Stimulated activated CD8-positive, alpha-beta memory T cell treated with anti-CD3 and anti-CD28 coated beads, Interleukin-2, amount 100 ng/mL, for 1 hour (primary cell): Measurements from ENCODE around the gene PBRM1.

Experiments used
- DNase-seq, 2 donors: peaks; one replicate each; pipeline ENCODE4 v3.0.0-alpha.2; 2020; ENCODE audit warnings: low read depth in 2 of 2

PBRM1 gene

DNA sequence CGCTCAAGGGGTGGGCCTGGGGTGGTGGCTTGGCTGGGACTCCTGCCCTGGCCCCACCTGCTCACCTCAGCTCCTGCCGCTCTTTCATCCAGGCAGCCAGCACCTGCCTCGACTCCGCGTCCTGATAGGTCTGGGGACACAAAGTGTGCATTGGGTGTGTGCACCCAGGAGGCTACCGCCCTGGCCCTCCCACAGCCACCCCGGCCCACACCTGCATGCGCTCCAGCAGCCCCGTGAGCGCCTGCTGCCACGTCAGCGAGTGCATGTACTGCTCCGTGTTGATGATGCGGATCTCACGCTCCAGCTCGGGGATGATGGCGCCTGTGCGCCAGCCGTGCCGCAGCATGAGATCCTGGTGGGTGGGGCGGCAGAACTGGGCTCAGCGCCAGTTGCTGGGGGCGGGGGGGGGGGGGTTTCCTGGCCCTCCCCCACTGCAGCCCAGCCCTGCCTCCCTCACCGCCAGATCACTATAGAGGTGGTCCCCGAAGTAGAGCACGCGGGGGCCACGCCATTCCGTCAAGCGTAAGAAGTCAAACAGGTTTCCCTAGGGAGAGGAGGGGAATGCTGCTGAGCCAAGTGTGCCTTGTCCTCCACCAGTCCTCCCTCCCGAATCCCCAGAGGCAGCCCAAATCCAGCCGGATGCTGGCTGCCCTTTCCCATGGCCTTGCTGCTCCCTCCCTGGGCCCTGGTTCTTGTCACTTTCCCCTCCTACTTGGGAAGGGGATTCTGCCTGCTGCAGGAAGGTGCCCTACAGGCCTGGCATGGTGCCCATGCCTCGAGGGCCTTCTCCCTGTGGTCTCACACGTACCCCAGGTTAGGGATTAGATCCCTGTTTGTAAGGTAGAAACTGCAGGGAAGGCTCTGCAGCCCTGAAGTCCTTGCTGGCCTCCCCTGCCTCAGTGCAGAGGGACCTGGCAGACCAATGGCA, 160.7 kb downstream of the PBRM1 start:
- DNase-seq, result no peak

DNA sequence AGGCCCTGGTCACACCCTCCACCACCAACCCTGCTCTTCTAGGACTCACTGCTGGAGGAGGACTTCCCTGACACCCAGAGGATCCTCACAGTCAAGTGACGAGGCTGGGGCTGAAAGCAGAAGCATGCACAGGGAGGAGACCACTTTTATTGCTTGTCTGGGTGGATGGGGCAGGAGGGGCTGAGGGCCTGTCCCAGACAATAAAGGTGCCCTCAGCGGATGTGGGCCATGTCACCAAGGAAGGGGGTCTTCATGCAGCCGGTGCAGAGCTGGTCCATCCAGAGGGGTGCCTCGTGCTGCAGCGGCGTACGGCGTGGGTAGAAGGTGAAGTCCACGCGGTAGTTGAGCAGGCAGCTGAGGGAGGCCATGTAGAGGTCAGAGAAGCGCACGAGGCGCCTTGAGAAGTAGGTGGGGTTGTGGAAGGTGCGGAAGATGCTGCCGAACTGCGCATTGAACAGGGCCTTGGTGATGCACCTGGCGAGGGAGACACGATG, 161.4 kb downstream of the PBRM1 start:
- no peak for DNase-seq

DNA sequence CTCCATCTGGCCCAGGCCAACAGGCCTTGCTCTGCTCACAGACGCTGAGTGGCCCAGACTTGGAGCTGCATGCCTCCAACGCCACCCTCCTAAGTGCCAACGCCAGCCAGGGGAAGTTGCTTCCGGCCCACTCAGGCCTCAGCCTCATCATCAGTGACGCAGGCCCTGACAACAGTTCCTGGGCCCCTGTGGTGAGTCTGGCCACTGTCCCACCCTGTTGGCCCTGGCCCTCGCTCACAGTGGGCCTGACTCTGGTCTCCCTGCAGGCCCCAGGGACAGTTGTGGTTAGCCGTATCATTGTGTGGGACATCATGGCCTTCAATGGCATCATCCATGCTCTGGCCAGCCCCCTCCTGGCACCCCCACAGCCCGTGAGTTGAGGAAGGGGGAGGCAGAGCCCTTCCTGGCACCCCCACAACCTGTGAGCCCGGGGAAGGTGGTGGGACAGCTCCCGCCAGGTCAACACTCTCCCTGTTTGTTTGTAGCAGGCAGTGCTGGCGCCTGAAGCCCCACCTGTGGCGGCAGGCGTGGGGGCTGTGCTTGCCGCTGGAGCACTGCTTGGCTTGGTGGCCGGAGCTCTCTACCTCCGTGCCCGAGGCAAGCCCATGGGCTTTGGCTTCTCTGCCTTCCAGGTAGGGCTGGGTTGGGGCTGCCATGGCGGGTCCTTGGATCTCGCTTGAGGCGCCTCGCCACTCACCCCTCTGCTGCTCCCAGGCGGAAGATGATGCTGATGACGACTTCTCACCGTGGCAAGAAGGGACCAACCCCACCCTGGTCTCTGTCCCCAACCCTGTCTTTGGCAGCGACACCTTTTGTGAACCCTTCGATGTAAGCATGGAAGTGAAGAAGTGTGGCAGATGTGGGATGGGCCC, 162.1 kb downstream of the PBRM1 start:
- no peak for DNase-seq

DNA sequence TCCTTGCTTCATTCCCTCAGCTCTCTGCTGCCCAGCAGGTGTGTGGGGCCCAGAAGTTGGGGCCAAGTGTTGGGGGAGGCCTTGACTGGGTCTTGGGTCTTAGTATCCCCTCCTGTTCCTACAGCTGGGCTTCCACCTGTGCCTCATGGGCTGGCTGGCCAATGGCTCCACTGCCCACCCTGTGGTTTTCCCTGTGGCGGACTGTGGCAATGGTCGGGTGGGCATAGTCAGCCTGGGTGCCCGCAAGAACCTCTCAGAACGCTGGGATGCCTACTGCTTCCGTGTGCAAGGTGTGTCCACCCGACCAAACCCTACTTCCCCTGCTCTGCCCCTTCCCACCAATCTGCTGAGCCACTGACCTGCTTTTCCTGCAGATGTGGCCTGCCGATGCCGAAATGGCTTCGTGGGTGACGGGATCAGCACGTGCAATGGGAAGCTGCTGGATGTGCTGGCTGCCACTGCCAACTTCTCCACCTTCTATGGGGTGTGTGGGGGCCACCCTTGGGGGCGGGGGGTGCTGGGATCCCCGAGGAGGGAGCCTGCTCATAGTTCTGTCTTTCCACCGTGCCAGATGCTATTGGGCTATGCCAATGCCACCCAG, 163.0 kb downstream of the PBRM1 start:
- no peak for DNase-seq

DNA sequence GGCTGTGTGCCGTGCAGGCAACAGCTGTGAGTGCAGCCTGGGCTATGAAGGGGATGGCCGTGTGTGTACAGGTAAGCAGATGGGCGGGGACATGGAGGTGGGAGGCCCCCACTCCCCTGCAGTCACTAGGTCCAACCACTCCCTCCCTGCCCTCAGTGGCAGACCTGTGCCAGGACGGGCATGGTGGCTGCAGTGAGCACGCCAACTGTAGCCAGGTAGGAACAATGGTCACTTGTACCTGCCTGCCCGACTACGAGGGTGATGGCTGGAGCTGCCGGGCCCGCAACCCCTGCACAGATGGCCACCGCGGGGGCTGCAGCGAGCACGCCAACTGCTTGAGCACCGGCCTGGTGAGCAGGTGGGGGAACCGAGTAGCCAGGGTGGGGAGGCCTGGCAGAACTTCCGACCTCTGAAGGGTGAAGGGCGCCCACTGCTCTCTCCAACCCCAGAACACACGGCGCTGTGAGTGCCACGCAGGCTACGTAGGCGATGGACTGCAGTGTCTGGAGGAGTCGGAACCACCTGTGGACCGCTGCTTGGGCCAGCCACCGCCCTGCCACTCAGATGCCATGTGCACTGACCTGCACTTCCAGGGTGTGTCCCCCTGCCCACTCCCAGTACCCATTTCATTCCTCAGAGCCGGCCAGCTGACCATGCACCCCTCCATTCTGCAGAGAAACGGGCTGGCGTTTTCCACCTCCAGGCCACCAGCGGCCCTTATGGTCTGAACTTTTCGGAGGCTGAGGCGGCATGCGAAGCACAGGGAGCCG, 163.6 kb downstream of the PBRM1 start:
- no peak for DNase-seq

DNA sequence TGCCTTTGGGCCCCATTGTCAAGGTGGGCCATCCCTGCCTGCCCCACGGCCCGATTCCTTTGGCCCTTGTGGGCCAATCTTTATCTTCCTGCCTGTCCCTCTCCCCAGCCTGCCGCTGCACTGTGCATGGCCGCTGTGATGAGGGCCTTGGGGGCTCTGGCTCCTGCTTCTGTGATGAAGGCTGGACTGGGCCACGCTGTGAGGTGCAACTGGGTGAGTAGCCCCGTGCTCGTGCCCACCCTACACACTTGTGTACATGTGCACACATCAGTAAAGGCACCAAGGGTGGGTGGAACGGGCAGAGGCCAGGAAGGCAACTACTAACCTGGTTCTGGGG, 164.3 kb downstream of the PBRM1 start:
- no peak for DNase-seq

DNA sequence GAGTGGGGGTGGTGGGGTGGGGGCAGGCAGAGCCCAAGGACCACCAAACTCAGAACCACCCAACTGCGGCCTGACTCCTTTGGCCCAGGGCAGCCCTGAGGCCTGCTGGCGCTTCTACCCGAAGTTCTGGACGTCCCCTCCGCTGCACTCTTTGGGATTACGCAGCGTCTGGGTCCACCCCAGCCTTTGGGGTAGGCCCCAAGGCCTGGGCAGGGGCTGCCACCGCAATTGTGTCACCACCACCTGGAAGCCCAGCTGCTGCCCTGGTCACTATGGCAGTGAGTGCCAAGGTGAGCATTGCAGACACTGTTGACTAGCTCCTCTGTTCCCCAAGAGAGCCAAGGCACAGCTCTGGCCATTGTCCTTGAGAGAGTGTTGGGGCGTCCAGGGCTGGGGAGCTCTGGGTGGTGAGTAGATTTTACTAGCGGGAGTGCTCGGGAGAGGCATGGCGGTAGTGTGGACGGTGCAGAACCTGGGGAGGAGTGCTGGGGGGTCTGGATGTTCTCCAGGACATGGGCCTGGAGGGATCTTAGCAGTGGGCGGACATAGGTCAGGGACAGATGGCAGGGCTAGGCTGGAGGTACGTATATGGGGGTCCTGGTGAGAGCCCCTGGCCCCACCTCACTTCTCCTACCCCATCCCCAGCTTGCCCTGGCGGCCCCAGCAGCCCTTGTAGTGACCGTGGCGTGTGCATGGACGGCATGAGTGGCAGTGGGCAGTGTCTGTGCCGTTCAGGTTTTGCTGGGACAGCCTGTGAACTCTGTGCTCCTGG, 164.8 kb downstream of the PBRM1 start:
- DNase-seq, result no peak

DNA sequence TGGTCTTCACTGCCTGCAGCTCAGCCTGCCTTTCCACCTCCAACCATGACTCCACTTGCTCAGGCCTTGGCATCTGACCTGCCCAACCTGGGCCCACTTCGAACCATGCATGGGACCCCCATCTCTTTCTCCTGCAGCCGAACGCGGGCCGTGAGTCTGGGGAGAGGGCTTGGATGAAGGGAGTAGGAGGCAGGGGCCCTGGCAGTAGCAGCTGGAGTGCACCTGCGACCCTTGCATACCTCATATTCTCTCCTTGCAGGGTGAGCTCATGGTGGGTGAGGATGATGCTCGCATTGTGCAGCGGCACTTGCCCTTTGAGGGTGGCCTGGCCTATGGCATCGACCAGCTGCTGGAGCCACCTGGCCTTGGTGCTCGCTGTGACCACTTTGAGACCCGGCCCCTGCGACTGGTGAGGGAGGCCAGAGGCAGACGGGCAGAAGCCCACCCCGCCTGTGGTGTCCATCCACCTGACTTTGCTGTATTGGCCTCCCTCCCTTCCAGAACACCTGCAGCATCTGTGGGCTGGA, 165.5 kb downstream of the PBRM1 start:
- no peak for DNase-seq

DNA sequence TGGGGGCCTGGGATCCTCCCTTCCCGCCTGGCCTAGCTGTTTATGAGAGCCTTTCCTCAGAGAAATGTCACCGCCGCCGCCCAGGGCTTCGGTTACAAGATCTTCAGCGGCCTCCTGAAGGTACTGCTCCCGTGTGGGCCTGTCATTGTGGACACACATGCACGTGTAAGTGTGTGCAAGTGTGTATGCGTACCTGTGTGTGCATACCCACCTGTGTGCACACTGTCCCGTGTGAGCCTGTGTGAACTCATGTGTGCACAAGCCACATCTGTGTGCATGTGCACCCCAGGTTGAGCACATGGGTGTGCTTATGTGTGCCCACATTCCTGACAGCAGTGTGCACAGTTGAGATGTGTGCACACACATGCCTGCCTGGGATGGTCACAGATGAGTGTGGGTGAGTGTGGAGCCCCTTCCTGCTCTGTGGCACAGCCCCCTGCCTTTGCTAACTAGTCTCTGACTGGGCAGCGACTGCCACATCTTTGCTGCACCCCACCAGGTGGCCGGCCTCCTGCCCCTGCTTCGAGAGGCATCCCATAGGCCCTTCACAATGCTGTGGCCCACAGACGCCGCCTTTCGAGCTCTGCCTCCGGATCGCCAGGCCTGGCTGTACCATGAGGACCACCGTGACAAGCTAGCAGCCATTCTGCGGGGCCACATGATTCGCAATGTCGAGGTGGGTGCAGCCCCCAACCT, 166.1 kb downstream of the PBRM1 start:
- DNase-seq, result no peak

DNA sequence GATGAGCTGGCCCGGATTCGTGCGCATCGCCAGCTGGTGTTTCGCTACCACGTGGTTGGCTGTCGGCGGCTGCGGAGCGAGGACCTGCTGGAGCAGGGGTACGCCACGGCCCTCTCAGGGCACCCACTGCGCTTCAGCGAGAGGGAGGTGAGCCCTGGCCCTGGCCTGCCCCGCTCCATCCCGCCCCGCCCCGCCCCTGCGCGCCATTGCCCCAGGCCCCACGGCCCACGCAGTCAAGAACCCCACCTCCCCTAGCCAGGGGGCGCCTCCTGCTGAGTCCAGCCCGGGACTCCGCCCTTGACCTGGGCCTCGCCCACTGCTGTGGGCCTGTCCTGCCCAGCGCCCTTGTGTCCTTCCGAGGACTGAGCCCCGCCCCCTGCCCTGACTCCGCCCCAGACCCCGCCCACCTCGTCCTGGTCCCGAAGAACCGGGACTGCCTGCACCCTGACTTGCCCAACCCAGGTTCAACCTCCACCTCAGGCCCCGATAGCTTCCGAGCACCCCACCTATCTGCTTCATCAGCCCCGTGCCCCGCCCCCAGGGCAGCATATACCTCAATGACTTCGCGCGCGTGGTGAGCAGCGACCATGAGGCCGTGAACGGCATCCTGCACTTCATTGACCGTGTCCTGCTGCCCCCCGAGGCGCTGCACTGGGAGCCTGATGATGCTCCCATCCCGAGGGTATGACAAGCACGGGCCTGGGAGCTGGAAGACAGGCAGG, 166.8 kb downstream of the PBRM1 start:
- no peak for DNase-seq

DNA sequence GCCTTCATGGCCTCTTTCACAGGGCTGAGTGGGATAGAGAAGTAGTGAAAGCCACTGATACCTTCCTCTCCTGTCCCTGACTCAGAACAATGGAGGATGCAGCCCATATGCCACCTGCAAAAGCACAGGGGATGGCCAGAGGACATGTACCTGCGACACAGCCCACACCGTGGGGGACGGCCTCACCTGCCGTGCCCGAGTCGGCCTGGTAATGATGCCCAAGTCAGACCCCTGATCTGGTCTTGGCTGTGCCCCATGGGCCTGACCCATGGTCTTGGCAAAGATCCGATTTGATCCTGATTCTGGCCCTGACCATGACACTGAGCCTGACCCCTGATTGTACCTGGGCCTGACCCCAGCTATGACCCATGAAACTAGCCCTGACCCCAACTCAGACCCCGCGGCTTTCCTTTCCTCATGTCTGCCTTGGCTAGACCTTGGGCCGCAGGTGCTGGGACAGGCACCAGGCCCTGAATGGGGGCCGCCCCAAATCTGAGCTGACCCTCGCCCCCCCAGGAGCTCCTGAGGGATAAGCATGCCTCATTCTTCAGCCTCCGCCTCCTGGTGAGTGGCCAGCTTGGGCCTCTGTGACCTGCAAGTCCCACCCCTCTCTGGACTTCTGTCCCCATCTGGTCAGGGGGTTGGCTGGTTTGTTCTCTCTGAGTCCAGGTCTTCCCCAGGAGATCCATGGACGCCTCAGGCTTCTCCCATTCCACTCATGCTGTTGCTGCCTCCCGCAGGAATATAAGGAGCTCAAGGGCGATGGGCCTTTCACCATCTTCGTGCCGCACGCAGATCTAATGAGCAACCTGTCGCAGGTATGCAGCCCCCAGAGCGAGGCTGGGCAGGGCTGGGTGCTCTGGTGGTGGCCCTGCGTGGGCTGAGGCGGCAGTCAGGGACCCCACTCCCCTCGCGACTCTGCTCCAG, 167.7 kb downstream of the PBRM1 start:
- no peak for DNase-seq

DNA sequence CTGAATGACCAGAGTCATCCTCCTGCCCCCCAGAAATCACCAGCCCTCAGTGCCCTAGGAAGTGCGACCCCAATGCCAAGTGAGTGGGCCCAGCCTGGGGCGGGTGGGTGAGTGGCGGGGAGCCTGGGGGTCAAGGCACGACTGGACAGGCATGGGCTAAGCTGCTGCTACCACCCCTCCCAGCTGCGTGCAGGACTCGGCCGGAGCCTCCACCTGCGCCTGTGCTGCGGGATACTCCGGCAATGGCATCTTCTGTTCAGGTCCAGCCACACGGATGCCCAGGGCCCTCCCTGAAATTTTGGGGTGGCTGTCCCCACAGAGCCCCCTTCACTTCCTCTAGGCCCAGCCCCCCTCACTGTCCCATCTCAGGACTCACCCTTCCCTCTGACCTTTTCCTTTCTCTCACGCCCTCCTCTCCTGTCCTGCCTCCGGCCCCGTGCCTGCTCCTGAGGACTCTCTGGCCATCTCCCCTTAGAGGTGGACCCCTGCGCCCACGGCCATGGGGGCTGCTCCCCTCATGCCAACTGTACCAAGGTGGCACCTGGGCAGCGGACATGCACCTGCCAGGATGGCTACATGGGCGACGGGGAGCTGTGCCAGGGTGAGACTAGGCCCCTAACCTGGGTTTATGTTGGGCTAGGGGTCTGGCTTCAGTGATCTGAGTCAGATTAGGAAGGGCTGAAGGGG, 169.1 kb downstream of the PBRM1 start:
- DNase-seq, result no peak

DNA sequence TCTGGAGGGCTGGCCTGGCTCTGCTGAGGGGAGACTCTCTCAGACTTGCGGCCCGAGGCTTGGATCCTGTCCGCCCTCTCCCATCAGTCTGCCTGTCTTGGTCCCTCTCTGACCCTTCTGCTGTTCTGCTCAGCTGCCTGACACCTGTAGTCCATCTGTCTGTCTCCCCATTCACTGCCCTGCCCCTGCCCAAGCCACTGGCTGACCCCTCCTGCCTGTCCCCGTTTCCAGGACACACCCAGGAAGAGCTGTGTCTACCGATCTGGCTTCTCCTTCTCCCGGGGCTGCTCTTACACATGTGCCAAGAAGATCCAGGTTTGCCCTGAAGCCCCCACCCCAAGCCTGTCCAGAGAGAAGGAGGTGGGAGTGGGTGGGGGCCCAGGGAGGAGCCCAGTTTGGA, 170.5 kb downstream of the PBRM1 start:
- no peak for DNase-seq

DNA sequence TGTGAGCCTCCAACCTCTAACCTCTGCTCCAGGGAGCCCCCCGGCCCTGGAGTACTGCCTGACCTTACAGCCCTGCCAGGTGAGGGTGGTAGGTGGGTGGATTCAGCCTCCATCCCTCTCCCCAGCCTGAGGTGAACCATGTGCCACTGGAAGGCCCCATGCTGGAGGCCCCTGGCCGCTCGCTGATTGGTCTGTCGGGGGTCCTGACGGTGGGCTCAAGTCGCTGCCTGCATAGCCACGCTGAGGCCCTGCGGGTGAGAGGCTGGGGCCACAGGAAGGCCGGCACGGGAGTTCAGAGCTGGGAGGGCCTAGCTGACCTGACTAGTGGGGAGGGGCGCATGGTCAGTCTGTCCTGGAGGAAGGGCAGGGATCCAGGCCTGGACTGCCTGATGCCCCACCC, 171.1 kb downstream of the PBRM1 start:
- no peak for DNase-seq

DNA sequence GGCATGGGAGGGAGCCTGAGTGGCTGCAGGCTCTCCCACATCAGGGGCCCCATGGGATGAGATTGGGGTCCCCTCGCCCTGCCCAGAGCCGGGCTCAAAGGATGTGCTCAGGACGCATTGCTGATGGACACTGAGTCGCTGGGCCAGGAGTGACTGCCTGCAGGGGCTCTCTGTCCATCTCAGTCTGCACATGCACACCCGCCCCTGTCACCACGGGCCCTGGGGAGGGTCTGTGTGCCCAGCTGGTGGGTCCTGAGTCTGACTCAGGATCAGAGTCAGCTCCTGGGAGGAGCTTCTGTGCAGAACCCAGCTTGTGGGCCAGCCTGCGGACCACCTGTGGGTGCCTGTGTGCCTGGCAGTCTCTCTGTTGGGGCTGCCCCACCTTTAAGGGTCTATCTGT, 172.4 kb downstream of the PBRM1 start:
- no peak for DNase-seq

DNA sequence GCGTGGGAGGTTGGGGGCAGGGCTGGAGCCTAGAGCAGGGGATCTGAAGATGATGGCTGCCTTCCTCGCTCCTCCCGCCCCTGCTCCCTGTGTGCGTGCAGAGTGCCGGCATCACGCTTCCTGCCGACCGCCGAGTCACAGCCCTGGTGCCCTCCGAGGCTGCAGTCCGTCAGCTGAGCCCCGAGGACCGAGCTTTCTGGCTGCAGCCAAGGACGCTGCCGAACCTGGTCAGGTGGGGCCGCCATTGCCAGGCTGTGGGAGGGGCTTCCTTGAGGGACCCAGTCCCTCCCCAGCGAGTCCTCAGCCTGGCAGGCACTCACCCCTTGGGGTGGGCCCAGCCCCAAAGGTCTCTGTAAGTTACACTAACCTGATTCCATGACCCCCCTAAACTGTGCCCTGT, 173.0 kb downstream of the PBRM1 start:
- no peak for DNase-seq

DNA sequence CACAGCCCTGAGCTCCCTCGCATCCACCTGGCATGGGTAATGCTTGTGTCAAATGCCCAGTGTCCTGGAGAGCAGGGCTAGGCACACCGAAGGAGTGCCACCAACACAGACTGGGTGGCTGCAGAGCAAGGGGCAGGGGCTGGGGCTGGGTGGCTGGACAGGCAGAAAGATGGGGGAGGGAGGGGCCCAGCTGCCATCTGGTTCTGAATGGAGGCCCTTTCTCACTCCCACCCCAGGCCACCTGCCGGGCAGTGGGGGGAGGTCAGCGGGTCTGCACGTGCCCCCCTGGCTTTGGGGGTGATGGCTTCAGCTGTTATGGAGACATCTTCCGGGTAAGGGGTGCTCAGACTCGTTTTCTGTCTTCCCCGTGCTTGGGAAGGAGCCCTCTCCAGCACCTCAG, 173.6 kb downstream of the PBRM1 start:
- DNase-seq, result no peak

DNA sequence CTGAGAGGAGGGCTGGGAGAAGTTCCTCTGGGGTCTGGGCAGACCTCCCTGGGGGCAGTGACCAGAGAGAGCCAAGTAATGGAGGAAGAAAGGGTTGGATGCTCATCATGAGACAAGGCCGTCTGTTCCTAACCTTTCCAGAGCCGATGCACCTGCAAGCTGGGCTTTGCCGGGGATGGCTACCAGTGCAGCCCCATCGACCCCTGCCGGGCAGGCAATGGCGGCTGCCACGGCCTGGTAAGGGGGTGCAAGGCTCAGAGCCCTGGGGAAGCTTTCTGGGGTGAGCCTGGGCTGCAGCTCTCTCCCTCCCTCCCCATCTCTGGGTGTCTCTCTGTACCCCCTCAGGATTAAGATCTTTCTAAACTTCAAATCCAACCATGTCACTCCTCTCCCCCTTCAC, 174.2 kb downstream of the PBRM1 start:
- DNase-seq, result no peak
